Loucy (cell line): ENCODE measurements around the gene DR1.

Experiments
- CTCF ChIP-seq: fragments of 200-600 bp; sonication (generic); conservative IDR thresholded peaks from 2 replicates; pipeline ENCODE4 v1.5.1; 2014; ENCODE audit warnings: mild to moderate bottlenecking, antibody characterized with exemption, low read length
- EZH2phosphoT487 ChIP-seq: fragments of 200-600 bp; IDR thresholded peaks from 2 replicates; pipeline ENCODE4 v1.6.1; 2018; ENCODE audit warnings: antibody characterized with exemption, mild to moderate bottlenecking, moderate library complexity, borderline replicate concordance

DNA sequence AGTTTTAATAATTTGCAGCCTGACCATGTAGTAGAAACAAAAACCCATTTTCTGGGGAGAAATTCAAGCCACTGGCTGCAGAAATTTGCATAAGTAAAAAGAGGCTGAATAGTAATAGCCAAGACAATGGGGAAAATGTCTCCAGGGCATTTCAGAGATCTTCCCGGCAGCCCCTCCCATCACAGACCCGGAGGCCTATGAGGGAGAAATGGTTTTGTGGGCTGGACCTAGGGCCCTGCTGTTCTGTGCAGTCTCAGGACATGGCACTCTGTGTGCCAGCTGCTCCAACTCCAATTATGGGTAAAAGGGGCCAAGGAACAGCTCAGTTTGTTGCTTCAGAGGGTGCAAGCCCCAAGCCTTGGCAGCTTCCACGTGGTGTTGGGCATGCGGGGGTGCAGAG is 62.5 kb downstream of the DR1 start:
- TF ChIP-seq CTCF (no peak), EZH2phosphoT487 (no peak)
